Measurements from ENCODE around the gene ASAP3.

DNA sequence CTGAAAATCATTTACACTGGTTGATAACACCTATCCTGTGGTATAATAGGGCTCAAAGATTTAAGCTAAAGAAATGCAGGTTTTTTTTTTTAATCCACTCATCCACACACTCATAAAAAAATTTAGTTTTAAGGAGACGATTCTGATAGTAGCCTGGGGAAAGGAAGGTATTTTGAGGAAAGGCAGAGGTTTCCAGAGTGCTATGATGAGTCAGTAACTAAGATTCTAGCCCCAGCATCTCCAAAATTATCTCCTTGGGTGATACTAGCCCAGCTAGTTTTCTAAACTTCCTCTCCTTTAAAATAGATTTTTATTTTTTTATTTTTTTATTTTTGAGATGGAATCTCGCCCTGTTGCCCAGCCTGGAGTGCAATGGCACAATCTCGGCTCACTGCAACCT lies 20.7 kb downstream of the ASAP3 start:
- TF ChIP-seq CTCF (IDR thresholded peaks at IDR 0.05; ENCODE audit: borderline replicate concordance, extremely low read depth, low read length, poor library complexity, severe bottlenecking) (no peak), EZH2 (IDR thresholded peaks at IDR 0.05; ENCODE audit: borderline replicate concordance, low read depth, low read length, severe bottlenecking) (no peak)
